ENCODE data around the gene JAG2.

The JAG2 gene

DNA sequence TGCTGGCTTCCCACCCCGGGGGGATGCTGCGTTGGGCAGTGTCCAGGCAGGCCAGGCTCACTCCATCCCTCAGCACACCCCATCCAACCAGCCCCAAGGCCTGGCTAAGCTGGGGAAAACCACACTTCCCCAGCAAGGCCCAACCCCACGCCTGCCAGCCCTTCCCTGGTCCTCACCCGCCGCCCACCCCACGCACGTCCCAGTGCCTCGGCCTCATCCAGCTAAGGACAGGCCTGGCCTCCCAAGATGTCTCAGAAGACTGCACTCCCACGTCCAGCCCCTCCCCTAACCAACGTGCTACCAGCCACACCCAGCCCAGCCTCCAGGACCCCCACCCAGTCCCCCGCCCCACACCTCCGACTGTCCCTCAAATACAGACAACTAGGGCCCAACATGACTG, 9.8 kb downstream of the JAG2 start:
- CTCF ChIA-PET = interaction anchor here (0.8 kb wide), 1 partner anchor 9 kb away, joined by 3 read pairs; no protein-coding TSS in a partner anchor
- Histone ChIP-seq H3K9me3 (ENCODE audit: control insufficient read depth, insufficient read depth, low read depth, low read length) (no peaks in the 10 kb centered on the region), H3K4me1 (ENCODE audit: control insufficient read depth, insufficient read depth, low read length) (peaks cover 5% of the 10 kb centered on the region; the same call in 1 of the 2 replicates), H3K36me3 (ENCODE audit: control insufficient read depth in 2 of 2, insufficient read depth in 1 of 2, low read length in 2 of 2) (peaks cover 0 to 28% of the 10 kb centered on the region in 2 experiments; a peak in 1 of 3 replicates), H3K27ac (ENCODE audit: extremely low read depth, low read depth, low read length) (no peak overlapping the region), H3K4me3 (ENCODE audit: low read depth, low read length) (no peak overlapping the region)
- POLR2A ChIA-PET = no interaction called here
- TF ChIP-seq KLF8 (tag by site-specific recombination; IDR thresholded peaks at IDR 0.05) = peak; percentile 74
- peak; percentile 44; the same call in 1 of the 2 replicates for TF ChIP-seq KLF1 (tag by site-specific recombination; IDR thresholded peaks at IDR 0.05)
- TF ChIP-seq, protein P1, sequence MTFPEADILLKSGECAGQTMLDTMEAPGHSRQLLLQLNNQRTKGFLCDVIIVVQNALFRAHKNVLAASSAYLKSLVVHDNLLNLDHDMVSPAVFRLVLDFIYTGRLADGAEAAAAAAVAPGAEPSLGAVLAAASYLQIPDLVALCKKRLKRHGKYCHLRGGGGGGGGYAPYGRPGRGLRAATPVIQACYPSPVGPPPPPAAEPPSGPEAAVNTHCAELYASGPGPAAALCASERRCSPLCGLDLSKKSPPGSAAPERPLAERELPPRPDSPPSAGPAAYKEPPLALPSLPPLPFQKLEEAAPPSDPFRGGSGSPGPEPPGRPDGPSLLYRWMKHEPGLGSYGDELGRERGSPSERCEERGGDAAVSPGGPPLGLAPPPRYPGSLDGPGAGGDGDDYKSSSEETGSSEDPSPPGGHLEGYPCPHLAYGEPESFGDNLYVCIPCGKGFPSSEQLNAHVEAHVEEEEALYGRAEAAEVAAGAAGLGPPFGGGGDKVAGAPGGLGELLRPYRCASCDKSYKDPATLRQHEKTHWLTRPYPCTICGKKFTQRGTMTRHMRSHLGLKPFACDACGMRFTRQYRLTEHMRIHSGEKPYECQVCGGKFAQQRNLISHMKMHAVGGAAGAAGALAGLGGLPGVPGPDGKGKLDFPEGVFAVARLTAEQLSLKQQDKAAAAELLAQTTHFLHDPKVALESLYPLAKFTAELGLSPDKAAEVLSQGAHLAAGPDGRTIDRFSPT (tag by site-specific recombination; IDR thresholded peaks at IDR 0.05) = peak; percentile 38; the same call in 1 of the 2 replicates
- peak; percentile 48 for TF ChIP-seq ZFHX2 (tag by site-specific recombination; conservative IDR thresholded peaks at IDR 0.05)
- TF ChIP-seq, protein P2, sequence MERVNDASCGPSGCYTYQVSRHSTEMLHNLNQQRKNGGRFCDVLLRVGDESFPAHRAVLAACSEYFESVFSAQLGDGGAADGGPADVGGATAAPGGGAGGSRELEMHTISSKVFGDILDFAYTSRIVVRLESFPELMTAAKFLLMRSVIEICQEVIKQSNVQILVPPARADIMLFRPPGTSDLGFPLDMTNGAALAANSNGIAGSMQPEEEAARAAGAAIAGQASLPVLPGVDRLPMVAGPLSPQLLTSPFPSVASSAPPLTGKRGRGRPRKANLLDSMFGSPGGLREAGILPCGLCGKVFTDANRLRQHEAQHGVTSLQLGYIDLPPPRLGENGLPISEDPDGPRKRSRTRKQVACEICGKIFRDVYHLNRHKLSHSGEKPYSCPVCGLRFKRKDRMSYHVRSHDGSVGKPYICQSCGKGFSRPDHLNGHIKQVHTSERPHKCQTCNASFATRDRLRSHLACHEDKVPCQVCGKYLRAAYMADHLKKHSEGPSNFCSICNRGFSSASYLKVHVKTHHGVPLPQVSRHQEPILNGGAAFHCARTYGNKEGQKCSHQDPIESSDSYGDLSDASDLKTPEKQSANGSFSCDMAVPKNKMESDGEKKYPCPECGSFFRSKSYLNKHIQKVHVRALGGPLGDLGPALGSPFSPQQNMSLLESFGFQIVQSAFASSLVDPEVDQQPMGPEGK (tag by site-specific recombination; IDR thresholded peaks at IDR 0.05) = 0 out of 2 replicates have a peak, but pooled peaks have one; percentile 7
- no peak for TF ChIP-seq ZNF121 (tag by site-specific recombination; IDR thresholded peaks at IDR 0.05)
- TF ChIP-seq TCF7L2 (IDR thresholded peaks at IDR 0.05; ENCODE audit: borderline replicate concordance, low read depth, low read length) = no peak

DNA sequence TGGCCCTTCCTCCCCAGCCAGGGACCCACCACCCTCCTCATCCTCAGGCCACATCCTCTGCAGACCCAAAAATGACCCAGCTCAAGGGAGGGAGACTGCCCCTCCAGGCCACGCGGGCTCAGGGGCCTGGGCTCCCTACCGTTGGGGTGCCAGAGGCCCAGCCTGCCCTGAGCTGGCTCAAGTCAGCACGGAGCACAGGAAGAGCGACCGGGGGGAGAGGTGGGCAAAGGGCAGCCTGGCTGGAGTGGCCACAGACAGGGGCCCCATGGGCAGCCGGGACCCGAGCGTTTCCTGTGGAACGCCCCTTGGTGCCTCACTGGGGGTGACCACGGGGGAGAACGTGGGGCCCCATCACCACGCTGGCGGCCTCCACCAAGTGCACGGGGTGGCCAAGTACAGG, 10.7 kb downstream of the JAG2 start:
- Histone ChIP-seq H3K4me1 (ENCODE audit: control insufficient read depth, insufficient read depth, low read length) (no peaks in the 10 kb centered on the region; the same call in 1 of the 2 replicates), H3K27ac (ENCODE audit: extremely low read depth, low read depth, low read length) (no peak overlapping the region), H3K4me3 (ENCODE audit: low read depth, low read length) (no peak overlapping the region), H3K36me3 (ENCODE audit: control insufficient read depth in 2 of 2, insufficient read depth in 1 of 2, low read length in 2 of 2) (peaks cover 0 to 36% of the 10 kb centered on the region in 2 experiments; a peak in 1 of 3 replicates), H3K9me3 (ENCODE audit: control insufficient read depth, insufficient read depth, low read depth, low read length) (no peaks in the 10 kb centered on the region)
- ChIA-PET POLR2A (no interaction called here), CTCF (no interaction called here)
- TF ChIP-seq ZNF555 (tag by site-specific recombination; conservative IDR thresholded peaks at IDR 0.05) = no peak
- no peak for TF ChIP-seq ZNF473 (tag by site-specific recombination; IDR thresholded peaks at IDR 0.05)
- TF ChIP-seq ZNF549 (tag by site-specific recombination; IDR thresholded peaks at IDR 0.05) = no peak
- TF ChIP-seq KLF16 (tag by site-specific recombination; IDR thresholded peaks at IDR 0.05) = no peak
- TF ChIP-seq ZNF843 (tag by site-specific recombination; IDR thresholded peaks at IDR 0.05) = no peak
- TF ChIP-seq KLF8 (tag by site-specific recombination; IDR thresholded peaks at IDR 0.05) = no peak
- TF ChIP-seq MEIS1 (CRISPR knock-in tag; IDR thresholded peaks at IDR 0.05; ENCODE audit: borderline replicate concordance) = no peak
- TF ChIP-seq ZNF76 (tag by site-specific recombination; IDR thresholded peaks at IDR 0.05; ENCODE audit: borderline replicate concordance, low read depth) = no peak
- TF ChIP-seq, protein P3, sequence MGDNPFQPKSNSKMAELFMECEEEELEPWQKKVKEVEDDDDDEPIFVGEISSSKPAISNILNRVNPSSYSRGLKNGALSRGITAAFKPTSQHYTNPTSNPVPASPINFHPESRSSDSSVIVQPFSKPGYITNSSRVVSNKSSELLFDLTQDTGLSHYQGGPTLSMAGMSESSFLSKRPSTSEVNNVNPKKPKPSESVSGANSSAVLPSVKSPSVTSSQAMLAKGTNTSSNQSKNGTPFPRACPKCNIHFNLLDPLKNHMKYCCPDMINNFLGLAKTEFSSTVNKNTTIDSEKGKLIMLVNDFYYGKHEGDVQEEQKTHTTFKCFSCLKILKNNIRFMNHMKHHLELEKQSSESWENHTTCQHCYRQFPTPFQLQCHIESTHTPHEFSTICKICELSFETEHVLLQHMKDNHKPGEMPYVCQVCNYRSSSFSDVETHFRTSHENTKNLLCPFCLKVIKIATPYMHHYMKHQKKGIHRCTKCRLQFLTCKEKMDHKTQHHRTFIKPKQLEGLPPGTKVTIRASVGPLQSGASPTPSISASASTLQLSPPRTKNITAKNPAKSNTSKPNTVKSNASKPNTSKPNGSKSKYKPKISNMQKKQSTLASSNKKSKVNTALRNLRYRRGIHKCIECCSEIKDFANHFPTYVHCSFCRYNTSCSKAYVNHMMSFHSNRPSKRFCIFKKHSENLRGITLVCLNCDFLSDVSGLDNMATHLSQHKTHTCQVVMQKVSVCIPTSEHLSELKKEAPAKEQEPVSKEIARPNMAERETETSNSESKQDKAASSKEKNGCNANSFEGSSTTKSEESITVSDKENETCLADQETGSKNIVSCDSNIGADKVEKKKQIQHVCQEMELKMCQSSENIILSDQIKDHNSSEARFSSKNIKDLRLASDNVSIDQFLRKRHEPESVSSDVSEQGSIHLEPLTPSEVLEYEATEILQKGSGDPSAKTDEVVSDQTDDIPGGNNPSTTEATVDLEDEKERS (tag by site-specific recombination; IDR thresholded peaks at IDR 0.05) = no peak
- TF ChIP-seq ZNF560 (tag by site-specific recombination; IDR thresholded peaks at IDR 0.05; ENCODE audit: borderline replicate concordance) = no peak
- no peak for TF ChIP-seq TRIM28 (IDR thresholded peaks at IDR 0.05; ENCODE audit: borderline replicate concordance, low read length)
